ENCODE data around the gene DENND6B.
"Not testable (repeated sequence)": the region's sequence is repeated elsewhere in the genome, so short reads cannot be mapped to it uniquely, and the experiment has no call there.

DENND6B gene

GRCh38 chr22:50339945-50340879, 13.4 kb upstream of the DENND6B start:
- no peak for DNase-seq (ENCODE audit: low read depth in 2 of 2)

DNA sequence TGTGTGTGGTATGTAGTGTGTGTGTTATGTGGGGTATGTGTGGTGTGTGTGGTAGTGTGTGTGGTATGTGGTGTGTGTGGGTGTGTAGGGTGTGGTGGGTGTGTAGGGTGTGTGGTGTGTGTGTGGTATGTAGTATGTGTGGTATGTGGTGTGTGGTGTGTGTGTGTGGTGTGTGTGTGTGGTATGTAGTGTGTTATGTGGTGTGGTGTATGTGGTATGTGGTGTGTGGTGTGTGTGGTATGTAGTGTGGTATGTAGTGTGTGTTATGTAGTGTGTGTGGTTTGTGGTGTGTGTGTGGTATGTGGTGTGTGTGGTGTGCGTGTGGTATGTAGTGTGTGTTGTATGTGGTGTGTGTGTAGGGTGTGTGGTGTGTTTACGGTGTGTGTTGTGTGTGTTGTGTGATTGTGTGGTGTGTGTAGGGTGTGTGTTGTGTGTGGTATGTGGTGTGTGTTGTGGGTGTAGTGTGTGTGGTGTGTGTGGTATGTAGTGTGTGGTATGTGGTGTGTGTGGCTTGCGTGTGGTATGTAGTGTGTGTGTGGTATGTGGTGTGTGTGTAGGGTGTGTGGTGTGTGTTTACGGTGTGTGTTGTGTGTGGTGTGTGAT, 12.1 kb upstream of the DENND6B start:
- DNase-seq (ENCODE audit: low read depth in 2 of 2) = no peak

DNA sequence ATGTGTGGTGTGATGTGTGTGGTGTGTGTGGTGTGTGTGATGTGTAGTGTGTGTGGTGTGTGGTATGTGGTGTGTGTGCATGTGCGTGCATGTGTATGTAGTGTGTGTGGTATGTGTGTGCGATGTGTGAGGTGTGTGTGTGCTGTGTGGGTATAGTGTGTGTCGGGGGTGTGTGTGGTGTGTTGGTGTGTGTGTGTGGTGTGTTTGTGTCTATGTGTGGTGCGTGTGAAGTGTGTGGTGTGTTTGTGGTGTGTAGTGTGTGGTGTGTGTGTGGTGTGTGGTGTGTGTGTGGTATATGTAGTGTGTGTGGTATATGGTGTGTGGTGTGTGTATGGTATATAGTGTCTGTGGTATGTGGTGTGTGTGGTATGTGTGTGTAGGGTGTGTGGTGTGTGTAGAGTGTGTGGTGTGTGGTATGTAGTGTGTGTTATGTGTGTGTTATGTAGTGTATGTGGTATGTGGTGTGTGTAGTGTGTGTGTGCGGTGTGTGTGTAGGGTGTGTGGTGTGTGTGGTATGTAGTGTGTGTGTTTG, 11.3 kb upstream of the DENND6B start:
- no peak for DNase-seq (ENCODE audit: low read depth in 2 of 2)

DNA sequence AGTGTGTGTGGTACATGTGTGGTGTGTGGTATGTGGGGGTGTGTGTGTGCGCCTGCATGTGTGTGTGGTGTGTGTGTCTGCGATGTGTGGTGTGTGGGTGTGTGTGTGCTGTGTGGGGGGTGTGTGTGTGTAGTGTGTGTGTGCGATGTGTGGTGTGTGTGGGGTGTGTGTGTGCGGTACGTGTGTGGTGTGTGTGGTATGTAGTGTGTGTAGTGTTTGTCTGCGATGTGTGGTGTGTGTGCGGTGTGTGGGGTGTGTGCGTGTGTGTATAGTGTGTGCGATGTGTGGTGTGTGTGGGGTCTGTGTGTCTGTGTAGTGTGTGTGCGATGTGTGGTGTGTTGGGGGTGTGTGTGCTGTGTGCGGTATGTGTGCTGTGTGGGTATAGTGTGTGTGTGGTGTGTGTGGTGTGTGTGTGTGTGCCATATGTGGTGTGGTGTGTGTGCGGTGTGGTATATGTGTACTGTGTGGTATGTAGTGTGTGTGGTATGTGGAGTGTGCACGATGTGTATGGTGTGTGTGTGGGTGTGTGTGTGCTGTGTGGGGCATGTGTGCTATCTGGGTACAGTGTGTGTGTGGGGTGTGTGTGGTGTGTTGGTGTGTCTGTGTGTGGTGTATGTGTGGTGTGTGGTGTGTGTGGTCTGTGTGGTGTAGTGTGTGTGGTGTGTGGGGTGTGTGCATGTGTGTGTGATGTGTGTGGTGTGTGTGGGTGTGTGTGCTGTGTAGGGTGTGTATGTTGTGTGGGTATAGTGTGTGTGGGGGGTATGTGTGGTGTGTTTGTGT, 10.6 kb upstream of the DENND6B start:
- no peak for DNase-seq (ENCODE audit: low read depth in 2 of 2)

DNA sequence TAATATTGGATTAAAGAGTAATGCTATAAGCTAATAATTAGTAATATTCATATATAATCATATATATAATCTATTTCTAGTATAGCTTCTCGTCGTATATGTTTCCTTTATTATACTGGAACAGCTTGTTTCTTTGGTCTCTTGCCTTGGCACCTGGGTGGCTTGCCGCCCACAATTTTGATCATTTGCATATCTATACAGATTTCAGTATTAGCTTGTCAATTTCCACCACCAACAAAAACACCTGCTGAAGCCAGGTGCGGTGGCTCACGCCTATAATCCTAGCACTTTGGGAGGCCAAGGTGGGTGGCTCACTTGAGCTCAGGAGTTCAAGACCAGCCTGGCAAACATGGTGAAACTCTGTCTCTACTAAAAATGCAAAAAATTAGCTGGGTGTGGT, 7.6 kb upstream of the DENND6B start:
- DNase-seq (ENCODE audit: low read depth in 2 of 2) = not testable (repeated sequence)

DNA sequence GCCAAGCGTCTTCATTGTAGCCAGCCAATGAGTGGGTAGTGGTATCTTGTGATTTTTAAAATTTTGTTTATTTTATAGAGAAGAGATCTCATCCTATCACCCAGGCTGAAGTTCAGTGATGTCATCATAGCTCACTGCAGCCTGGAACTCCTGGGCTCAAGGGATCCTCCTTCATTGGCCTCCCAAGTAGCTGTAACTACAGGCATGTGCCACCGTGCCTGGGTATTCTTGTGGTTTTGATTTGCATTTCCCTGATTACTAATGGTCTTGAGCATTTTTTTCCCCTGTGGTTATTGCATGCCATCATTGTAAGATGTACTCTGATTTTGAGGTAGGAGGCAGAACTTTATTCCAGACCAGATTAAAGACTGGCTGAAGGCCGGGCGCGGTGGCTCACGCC, 2.4 kb upstream of the DENND6B start:
- no peak for DNase-seq (ENCODE audit: low read depth in 2 of 2)

- no peak for DNase-seq (ENCODE audit: low read depth in 2 of 2)
Measured at GRCh38 chr22:50327711-50328019, 853 bp upstream of the DENND6B start.

DNA sequence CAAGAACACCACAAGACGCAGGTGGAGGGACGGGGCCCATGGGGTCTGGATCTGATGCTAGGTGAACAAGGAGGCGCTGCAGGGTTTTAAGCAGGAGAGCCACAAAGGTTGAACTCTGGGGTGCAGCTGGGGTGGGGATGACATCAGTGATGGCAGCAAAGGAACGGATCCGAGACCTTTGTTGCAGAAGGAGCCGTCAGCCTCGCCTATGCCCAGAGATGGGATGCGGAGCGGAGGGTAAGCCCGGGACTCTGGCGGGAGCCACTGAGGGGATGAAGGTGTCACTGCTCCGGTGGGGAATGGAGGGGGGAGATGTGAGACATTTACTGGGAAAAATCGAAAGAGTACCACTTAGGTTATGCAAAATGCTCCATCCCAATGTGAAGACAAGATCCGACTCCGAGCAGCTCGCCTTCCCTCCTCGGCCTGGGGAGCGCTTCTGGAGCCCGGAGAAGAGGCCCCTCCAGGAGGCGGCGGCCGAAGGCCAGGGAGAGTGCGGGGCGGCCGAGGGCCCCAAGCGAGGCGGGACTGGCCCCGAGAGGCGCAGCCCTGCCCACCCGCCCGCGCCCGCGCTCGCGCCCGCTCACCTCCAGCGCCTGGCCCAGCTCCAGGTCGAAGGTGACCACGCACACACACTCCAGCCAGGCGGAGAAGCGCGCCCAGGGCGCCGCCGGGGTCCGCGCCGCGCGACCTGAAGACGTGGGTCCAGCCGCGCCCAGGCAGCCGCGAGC, 422 bp downstream of the DENND6B start:
- DNase-seq (ENCODE audit: low read depth in 2 of 2) = no peak

- no peak for DNase-seq (ENCODE audit: low read depth in 2 of 2)
Measured at GRCh38 chr22:50325444-50326224, 1.2 kb downstream of the DENND6B start.

GRCh38 chr22:50323900-50324299, 2.9 kb downstream of the DENND6B start:
- DNase-seq (ENCODE audit: low read depth in 2 of 2) = no peak

DNA sequence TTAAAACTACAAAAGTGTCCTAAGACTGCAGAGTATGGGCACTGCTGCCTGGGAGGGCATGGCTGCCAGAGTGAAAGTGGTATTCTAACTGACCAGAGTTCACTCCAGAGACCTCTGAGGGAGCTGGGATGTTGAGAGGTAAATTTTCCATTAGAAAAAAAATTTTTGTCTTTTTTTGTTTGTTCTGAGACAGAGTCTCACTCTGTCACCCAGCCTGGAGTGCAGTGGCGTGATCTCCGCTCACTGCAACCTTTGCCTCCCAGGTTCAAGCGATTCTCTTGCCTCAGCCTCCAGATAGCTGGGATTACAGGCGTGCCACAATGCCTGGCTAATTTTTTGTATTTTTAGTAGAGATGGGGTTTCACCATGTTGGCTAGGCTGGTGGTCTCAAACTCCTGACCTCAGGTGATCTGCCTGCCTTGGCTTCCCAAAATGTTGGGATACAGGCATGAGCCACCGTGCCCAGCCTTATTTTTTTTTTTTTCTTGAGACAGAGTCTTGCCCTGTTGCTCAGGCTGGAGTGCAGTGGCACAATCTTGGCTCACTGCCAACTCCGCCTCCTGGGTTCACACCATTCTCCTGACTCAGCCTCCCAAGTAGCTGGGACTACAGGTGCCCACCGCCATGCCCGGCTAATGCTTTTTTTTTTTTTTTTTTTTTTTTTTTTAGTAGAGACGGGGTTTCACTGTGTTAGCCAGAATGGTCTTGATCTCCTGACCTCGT, 4.3 kb downstream of the DENND6B start:
- not testable (repeated sequence) for DNase-seq (ENCODE audit: low read depth in 2 of 2)

- DNase-seq (ENCODE audit: low read depth in 2 of 2) = no peak
Measured at GRCh38 chr22:50320671-50321325, 6.0 kb downstream of the DENND6B start.

DNA sequence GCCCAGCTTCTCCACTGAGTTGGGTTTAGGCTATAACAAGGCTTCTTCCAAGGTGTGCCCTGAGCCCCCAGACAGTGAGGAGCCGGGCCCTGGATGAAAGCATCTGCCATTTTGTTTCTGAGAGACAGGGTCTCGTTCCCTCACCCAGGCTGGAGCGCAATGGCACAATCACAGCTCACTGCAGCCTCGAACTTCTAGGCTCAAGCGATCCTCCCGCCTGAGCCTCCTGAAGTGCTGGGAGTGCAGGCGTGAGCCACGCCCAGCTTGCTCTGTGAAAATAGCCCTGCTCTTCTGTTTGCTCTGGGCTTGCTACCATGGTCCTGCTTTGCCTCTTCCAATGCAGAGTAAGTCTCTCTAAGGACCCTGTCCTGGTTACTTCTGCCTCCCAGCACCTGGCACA, 6.7 kb downstream of the DENND6B start:
- no peak for DNase-seq (ENCODE audit: low read depth in 2 of 2)

DNA sequence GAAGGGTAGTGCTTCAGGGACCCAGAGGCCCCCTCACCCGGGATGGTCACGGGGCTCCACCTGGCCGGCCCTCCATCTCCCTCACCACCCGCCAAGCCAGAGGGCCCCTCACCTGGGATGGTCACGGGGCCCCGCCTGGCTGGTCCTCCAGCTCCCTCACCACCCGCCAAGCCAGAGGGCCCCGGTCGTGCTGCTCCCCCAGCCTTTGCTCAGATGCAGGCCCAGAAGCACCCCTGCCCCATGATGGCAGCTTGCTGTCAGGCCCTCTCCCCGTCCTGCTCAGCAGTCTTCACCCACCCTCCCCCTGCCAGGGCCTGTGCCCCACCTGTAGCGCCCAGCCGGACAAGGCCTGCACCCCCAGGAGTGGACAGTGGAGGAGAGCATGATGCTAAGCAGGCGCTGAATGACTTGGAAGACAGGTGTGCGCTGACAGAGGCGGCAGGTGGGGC, 7.3 kb downstream of the DENND6B start:
- DNase-seq (ENCODE audit: low read depth in 2 of 2) = no peak

- DNase-seq (ENCODE audit: low read depth in 2 of 2) = no peak
Measured at GRCh38 chr22:50318698-50319411, 8.0 kb downstream of the DENND6B start.

- no peak for DNase-seq (ENCODE audit: low read depth in 2 of 2)
Measured at GRCh38 chr22:50318356-50318697, 8.5 kb downstream of the DENND6B start.

DNA sequence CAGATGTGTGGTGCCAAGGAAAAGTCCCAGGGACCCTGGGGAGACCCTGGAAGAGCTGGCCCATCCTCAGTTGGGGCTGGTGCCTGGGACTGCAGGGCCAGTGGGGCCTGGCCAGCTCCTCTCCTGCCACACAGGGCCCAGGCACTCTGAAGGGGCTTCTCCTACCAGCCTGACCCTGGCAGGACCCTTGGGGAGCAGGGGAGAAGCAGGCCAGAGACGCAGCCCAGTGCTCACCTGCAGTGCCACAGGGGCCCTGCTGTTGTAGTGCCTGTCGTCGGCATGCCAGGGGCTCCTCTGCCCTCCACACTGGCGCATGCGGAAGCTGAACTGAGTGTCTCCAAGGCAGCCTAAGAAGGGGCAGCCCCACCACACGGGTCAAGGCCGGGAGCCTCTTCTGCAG, 9.1 kb downstream of the DENND6B start:
- DNase-seq (ENCODE audit: low read depth in 2 of 2) = no peak

DNA sequence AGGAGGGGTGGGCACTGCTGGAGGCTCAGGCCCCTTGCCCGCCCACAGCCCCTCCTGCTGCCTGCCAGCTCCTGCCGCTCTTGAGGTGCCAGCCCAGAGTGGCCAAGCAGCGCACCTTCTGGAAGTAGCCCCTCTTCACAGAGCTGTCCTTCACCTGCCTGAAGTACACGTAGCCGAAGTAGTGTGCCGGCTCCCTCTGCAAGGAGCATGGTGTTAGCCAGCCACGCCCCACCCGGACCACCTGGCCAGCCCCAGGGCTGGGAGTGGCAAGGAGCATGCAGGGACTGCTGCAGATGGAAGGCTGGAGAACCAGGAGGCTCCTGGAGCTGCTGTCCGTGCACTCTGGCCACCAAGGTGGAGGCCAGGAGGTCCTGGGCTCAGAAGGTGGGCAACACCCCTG, 9.6 kb downstream of the DENND6B start:
- no peak for DNase-seq (ENCODE audit: low read depth in 2 of 2)
